ENCODE results near the gene HOXB3. TPM values are rescaled to one million over a fixed set of nuclear protein-coding genes. Genes with fewer than 3 reads are reported as not detected.

HOXB3 gene
- total RNA-seq, 1 donor from 2014 or later = not detected

GRCh38 chr17:48506246-48506645 is 83.8 kb downstream of the HOXB3 start:
- peaks cover 10% of the 10 kb centered on the region for H3K4me1 Mint-ChIP-seq (ENCODE audit: low read depth, unreplicated experiment)

GRCh38 chr17:48505788-48506187 is 84.3 kb downstream of the HOXB3 start:
- H3K27ac Mint-ChIP-seq (ENCODE audit: unreplicated experiment) = peak overlapping the region; percentile 67
- FAIRE-seq = peak; percentile 87

More at GRCh38 chr17:48506246-48506645, 83.8 kb downstream of the HOXB3 start:
- no peak overlapping the region for H3K4me3 ChIP-seq (ENCODE audit: insufficient read depth, low read depth, low read length)
- H3K27ac ChIP-seq (ENCODE audit: low read depth, low read length) = peak overlapping the region; percentile 11
- H3K4me2 ChIP-seq (ENCODE audit: low read length) = peak overlapping the region; percentile 29
- H3K36me3 ChIP-seq (ENCODE audit: insufficient read depth, low read length) = no peaks in the 10 kb centered on the region
- no peak overlapping the region for H3K4me3 Mint-ChIP-seq (ENCODE audit: unreplicated experiment)
- H3K36me3 Mint-ChIP-seq (ENCODE audit: low read depth, unreplicated experiment) = no peaks in the 10 kb centered on the region
- no peak for TF ChIP-seq CTCF (IDR thresholded peaks at IDR 0.05; ENCODE audit: insufficient read depth, low read depth, low read length)
- no peak for TF ChIP-seq EZH2 (IDR thresholded peaks at IDR 0.05; ENCODE audit: insufficient read depth, low read length)
- H2AFZ ChIP-seq (ENCODE audit: low read depth, low read length) = no peak overlapping the region
- H3K27me3 ChIP-seq (ENCODE audit: insufficient read depth, low read length) = no peaks in the 10 kb centered on the region
- H3K27ac Mint-ChIP-seq (ENCODE audit: unreplicated experiment) = peak overlapping the region; percentile 67
- peaks cover 31% of the 10 kb centered on the region for H3K27me3 Mint-ChIP-seq (ENCODE audit: low read depth, unreplicated experiment)
- H3K9me3 ChIP-seq (ENCODE audit: insufficient read depth, low read depth, low read length) = no peaks in the 10 kb centered on the region
- no peaks in the 10 kb centered on the region for H3K9me3 Mint-ChIP-seq (ENCODE audit: unreplicated experiment)
- FAIRE-seq (no peak), DNase-seq (ENCODE audit: low read depth) (no peak)
- no peaks in the 10 kb centered on the region for H4K20me1 ChIP-seq (ENCODE audit: insufficient read depth, low read length)
- H3K79me2 ChIP-seq (ENCODE audit: insufficient read depth, low read length) = no peaks in the 10 kb centered on the region
- H3K4me1 ChIP-seq (ENCODE audit: insufficient read depth, low read length) = peaks cover 14% of the 10 kb centered on the region
- H3K9ac ChIP-seq (ENCODE audit: low read length) = no peak overlapping the region

More at GRCh38 chr17:48505788-48506187, 84.3 kb downstream of the HOXB3 start:
- Histone ChIP-seq H3K79me2 (ENCODE audit: insufficient read depth, low read length) (no peaks in the 10 kb centered on the region), H3K36me3 (ENCODE audit: insufficient read depth, low read length) (no peaks in the 10 kb centered on the region), H3K27me3 (ENCODE audit: insufficient read depth, low read length) (no peaks in the 10 kb centered on the region), H3K4me3 (ENCODE audit: insufficient read depth, low read depth, low read length) (no peak overlapping the region), H3K4me2 (ENCODE audit: low read length) (peak overlapping the region; percentile 29), H3K4me1 (ENCODE audit: insufficient read depth, low read length) (peaks cover 18% of the 10 kb centered on the region), H4K20me1 (ENCODE audit: insufficient read depth, low read length) (no peaks in the 10 kb centered on the region), H3K9ac (ENCODE audit: low read length) (no peak overlapping the region), H3K9me3 (ENCODE audit: insufficient read depth, low read depth, low read length) (no peaks in the 10 kb centered on the region), H3K27ac (ENCODE audit: low read depth, low read length) (peak overlapping the region; percentile 11), H2AFZ (ENCODE audit: low read depth, low read length) (no peak overlapping the region)
- H3K9me3 Mint-ChIP-seq (ENCODE audit: unreplicated experiment) = no peaks in the 10 kb centered on the region
- H3K4me1 Mint-ChIP-seq (ENCODE audit: low read depth, unreplicated experiment) = peaks cover 11% of the 10 kb centered on the region
- H3K27me3 Mint-ChIP-seq (ENCODE audit: low read depth, unreplicated experiment) = peaks cover 36% of the 10 kb centered on the region
- peak overlapping the region; percentile 21 for H3K4me3 Mint-ChIP-seq (ENCODE audit: unreplicated experiment)
- no peaks in the 10 kb centered on the region for H3K36me3 Mint-ChIP-seq (ENCODE audit: low read depth, unreplicated experiment)
- peak; percentile 91 for DNase-seq (ENCODE audit: low read depth)
- no peak for TF ChIP-seq CTCF (IDR thresholded peaks at IDR 0.05; ENCODE audit: insufficient read depth, low read depth, low read length)
- no peak for TF ChIP-seq EZH2 (IDR thresholded peaks at IDR 0.05; ENCODE audit: insufficient read depth, low read length)

Data from astrocyte (in vitro differentiated cells and primary cell).